Measurements from ENCODE around the gene CNPY4.

Gene CNPY4

GRCh38 chr7:100093054-100093453, 26.4 kb upstream of the CNPY4 start:
- no peak for DNase-seq

GRCh38 chr7:100093498-100093897, 25.9 kb upstream of the CNPY4 start:
- DNase-seq, result no peak

GRCh38 chr7:100093925-100094486, 25.4 kb upstream of the CNPY4 start:
- DNase-seq, result no peak

GRCh38 chr7:100095289-100095688, 24.1 kb upstream of the CNPY4 start:
- no peak for DNase-seq

GRCh38 chr7:100095704-100096103, 23.7 kb upstream of the CNPY4 start:
- DNase-seq, result no peak

GRCh38 chr7:100098913-100099312, 20.5 kb upstream of the CNPY4 start:
- DNase-seq, result no peak

GRCh38 chr7:100099452-100099851, 20.0 kb upstream of the CNPY4 start:
- no peak for DNase-seq

GRCh38 chr7:100100420-100101015, 18.9 kb upstream of the CNPY4 start:
- peak; percentile 89 for DNase-seq

- peak; percentile 99 for DNase-seq
These were observed 18.2 kb upstream of the CNPY4 start, which contains the start of the genes AP4M1 and MCM7 for GRCh38 chr7:100101016-100101862. Gene AP4M1 (plus strand): TSS chr7:100101643. CDS start chr7:100101715, 72 bp downstream. Gene MCM7 (minus strand): TSS chr7:100101397. CDS start chr7:100101294, 103 bp downstream.

- DNase-seq, result no peak
These were observed 16.2 kb upstream of the CNPY4 start for GRCh38 chr7:100102950-100103840.

- DNase-seq, result no peak
These were observed 13.9 kb upstream of the CNPY4 start for GRCh38 chr7:100105534-100105933.

GRCh38 chr7:100106633-100107032, 12.8 kb upstream of the CNPY4 start:
- no peak for DNase-seq

- DNase-seq, result no peak
These were observed 12.2 kb upstream of the CNPY4 start for GRCh38 chr7:100107125-100107737.

- no peak for DNase-seq
These were observed 11.5 kb upstream of the CNPY4 start for GRCh38 chr7:100107890-100108289.

GRCh38 chr7:100109521-100110163, 9.8 kb upstream of the CNPY4 start:
- no peak for DNase-seq

- no peak for DNase-seq
These were observed 8.3 kb upstream of the CNPY4 start for GRCh38 chr7:100111156-100111555.

- no peak for DNase-seq
These were observed 7.5 kb upstream of the CNPY4 start for GRCh38 chr7:100111914-100112313.

- no peak for DNase-seq
These were observed 4.4 kb upstream of the CNPY4 start for GRCh38 chr7:100115026-100115425.

GRCh38 chr7:100118388-100119071, 904 bp upstream of the CNPY4 start:
- DNase-seq, result no peak

- peak; percentile 78 for DNase-seq
These were observed 717 bp downstream of the CNPY4 start for GRCh38 chr7:100119970-100120732.

GRCh38 chr7:100120733-100121036, 1.3 kb downstream of the CNPY4 start:
- DNase-seq, result no peak
